Measurements from ENCODE around the gene PHF21A. TPM values are rescaled to one million over a fixed set of nuclear protein-coding genes. Genes with fewer than 3 reads are reported as not detected.
"Not testable (repeated sequence)": the region's sequence is repeated elsewhere in the genome, so short reads cannot be mapped to it uniquely, and the experiment has no call there.

Gene PHF21A
- polyA plus RNA-seq, 1 experiment = 17.1 TPM

GRCh38 chr11:45909594-45910475 lies 211.4 kb downstream of the PHF21A start:
- H3K27me3 ChIP-seq (ENCODE audit: control insufficient read depth, insufficient read depth, low read length) = no peaks in the 10 kb centered on the region
- H3K36me3 ChIP-seq (ENCODE audit: control insufficient read depth, insufficient read depth, low read length) = peaks cover 24% of the 10 kb centered on the region
- no peak for TF ChIP-seq CTCF (IDR thresholded peaks at IDR 0.05; ENCODE audit: insufficient read depth, low read depth, low read length)
- ChIA-PET CTCF (no interaction called here), POLR2A (interaction anchor here (0.5 kb wide), 1 partner anchor 67 kb away, joined by 3 read pairs; no protein-coding TSS in a partner anchor)
- DNase-seq (ENCODE audit: low read depth) = no peak
- no peak overlapping the region for H3K4me3 ChIP-seq (ENCODE audit: low read depth, low read length)

GRCh38 chr11:45907911-45908370 lies 213.3 kb downstream of the PHF21A start:
- DNase-seq (ENCODE audit: low read depth) = no peak
- CTCF ChIA-PET = no interaction called here

DNA sequence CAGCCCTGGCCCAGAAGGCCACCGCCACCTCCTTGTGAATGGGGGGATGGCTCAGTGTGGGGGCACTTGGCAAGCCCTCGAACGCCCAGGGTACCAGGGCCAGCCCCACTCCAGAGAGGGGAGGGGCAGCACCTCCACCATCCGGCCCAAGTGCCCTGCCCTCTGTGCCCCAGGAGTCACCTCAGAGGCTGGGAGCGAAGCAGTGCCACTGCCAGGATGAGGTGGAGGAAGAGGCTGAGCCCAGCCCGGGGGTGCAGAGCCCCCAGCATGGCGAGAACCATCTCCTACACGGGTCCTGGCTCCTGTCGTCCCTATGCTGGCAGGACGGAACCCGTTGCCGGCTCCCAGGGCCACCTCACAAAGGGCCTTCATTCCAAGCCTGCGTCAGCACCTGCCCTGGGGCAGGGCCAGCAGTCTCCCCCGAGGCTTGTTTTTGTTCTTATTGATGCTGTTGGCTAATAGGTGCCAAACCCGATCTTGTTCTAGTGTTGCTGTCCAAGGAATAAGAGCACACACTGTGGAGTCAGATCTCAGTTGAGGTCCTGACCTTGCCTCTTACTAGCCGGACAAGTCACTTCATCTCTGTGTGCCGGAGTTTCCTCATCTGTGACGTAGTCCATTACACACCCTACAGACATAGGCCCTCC lies 214.2 kb downstream of the PHF21A start, which contains the start of gene FREY1:
FREY1 (minus strand) TSS at position 307 of the 647 bp plus-strand sequence; CDS start at position 281, 26 bp downstream.
- ChIA-PET CTCF (no interaction called here), POLR2A (no interaction called here)
- Histone ChIP-seq H3K27me3 (ENCODE audit: control insufficient read depth, insufficient read depth, low read length) (no peaks in the 10 kb centered on the region), H3K4me3 (ENCODE audit: low read depth, low read length) (no peak within 1 kb of the TSS), H3K36me3 (ENCODE audit: control insufficient read depth, insufficient read depth, low read length) (peaks cover 10% of the 10 kb centered on the region)
- no peak for TF ChIP-seq CTCF (IDR thresholded peaks at IDR 0.05; ENCODE audit: insufficient read depth, low read depth, low read length)
- DNase-seq (ENCODE audit: low read depth) = no peak

More at GRCh38 chr11:45907911-45908370, 213.3 kb downstream of the PHF21A start:
- no peaks in the 10 kb centered on the region for H3K27me3 ChIP-seq (ENCODE audit: control insufficient read depth, insufficient read depth, low read length)
- peaks cover 10% of the 10 kb centered on the region for H3K36me3 ChIP-seq (ENCODE audit: control insufficient read depth, insufficient read depth, low read length)
- POLR2A ChIA-PET = interaction anchor here (0.6 kb wide), 1 partner anchor 406 kb away, joined by 5 read pairs; no protein-coding TSS in a partner anchor
- no peak overlapping the region for H3K4me3 ChIP-seq (ENCODE audit: low read depth, low read length)
- TF ChIP-seq CTCF (IDR thresholded peaks at IDR 0.05; ENCODE audit: insufficient read depth, low read depth, low read length) = no peak

- no peaks in the 10 kb centered on the region for H3K27me3 ChIP-seq (ENCODE audit: control insufficient read depth, insufficient read depth, low read length)
- POLR2A ChIA-PET = interaction anchor here (0.6 kb wide), 1 partner anchor 390 kb away, joined by 3 read pairs; no protein-coding TSS in a partner anchor
- TF ChIP-seq CTCF (IDR thresholded peaks at IDR 0.05; ENCODE audit: insufficient read depth, low read depth, low read length) = no peak
- H3K36me3 ChIP-seq (ENCODE audit: control insufficient read depth, insufficient read depth, low read length) = peaks cover 9% of the 10 kb centered on the region
- CTCF ChIA-PET = no interaction called here
- DNase-seq (ENCODE audit: low read depth) = no peak
- no peak overlapping the region for H3K4me3 ChIP-seq (ENCODE audit: low read depth, low read length)
These were observed 215.1 kb downstream of the PHF21A start for GRCh38 chr11:45906096-45906682.

- DNase-seq (ENCODE audit: low read depth); H3K4me3 ChIP-seq (ENCODE audit: low read depth, low read length); H3K36me3 ChIP-seq (ENCODE audit: control insufficient read depth, insufficient read depth, low read length); H3K27me3 ChIP-seq (ENCODE audit: control insufficient read depth, insufficient read depth, low read length); CTCF ChIA-PET: not testable (repeated sequence)
- POLR2A ChIA-PET = interaction anchor here (0.7 kb wide), 1 partner anchor 742 kb away, joined by 9 read pairs; no protein-coding TSS in a partner anchor
These were observed 215.7 kb downstream of the PHF21A start for GRCh38 chr11:45905576-45905975.

All from BJ (cell line).